Right lung (tissue), 10 donors: Measurements from ENCODE around the gene SLC6A4. TPM values are rescaled to one million over a fixed set of nuclear protein-coding genes. Genes with fewer than 3 reads are reported as not detected.

Experiments used
- DNase-seq, 2 donors: peaks; one replicate each; pipeline ENCODE4 v3.0.0-alpha.2; 2013
- long read RNA-seq, 8 donors: transcript quantifications; one replicate each; lab custom pipeline, GENCODE V29; 2026
- polyA plus RNA-seq, 5 donors: library from polyadenylated mRNA; unstranded; fragments of 120-200 nt; gene quantifications; one replicate each; pipeline versions ENCODE4 v1.2.1 to v1.2.3, GENCODE V29; 2013; ENCODE audit warnings: inconsistent platforms in 1 of 5, low replicate concordance in 1 of 5; ENCODE audit not compliant: insufficient read length in 5 of 5, insufficient read depth in 1 of 5

SLC6A4 gene
- 1 to 10 TPM in 2 of 5 donors, under 1 TPM in 3; 0.71 to 1.7 (median 0.76) TPM for polyA plus RNA-seq
- long read RNA-seq, donor 1, result 0 reads
- long read RNA-seq, donor 2, result 0 reads
- long read RNA-seq, donor 3, result 0 reads
- long read RNA-seq, donor 4, result 0 reads
- long read RNA-seq, donor 5, result 0 reads
- long read RNA-seq, donor 6, full-length matches to known transcripts, result 1 of 1 reads
- long read RNA-seq, donor 6, partial matches to known transcripts, result 0 of 1 reads
- long read RNA-seq, donor 6, other reads (novel, unspliced or antisense), result 0 of 1 reads
- long read RNA-seq, donor 7, result 0 reads
- long read RNA-seq, donor 8, result 0 reads

GRCh38 chr17:30235386-30236296 is at the start of gene SLC6A4:
TSS of gene SLC6A4 (minus strand) at chr17:30235697. CDS start at chr17:30221958, 13,739 bp downstream.
- DNase-seq, result peak in 1 of 2 donors; percentile 23

- DNase-seq, result no peak
These were observed 43.7 kb upstream of the SLC6A4 start for GRCh38 chr17:30279156-30279555.

GRCh38 chr17:30278032-30278431 is 42.5 kb upstream of the SLC6A4 start:
- DNase-seq, result peak in 1 of 2 donors; percentile 29

- no peak for DNase-seq
These were observed 40.4 kb upstream of the SLC6A4 start for GRCh38 chr17:30275911-30276310.

- DNase-seq, result no peak
These were observed 39.4 kb upstream of the SLC6A4 start for GRCh38 chr17:30274887-30275286.

- no peak for DNase-seq
These were observed 37.9 kb upstream of the SLC6A4 start for GRCh38 chr17:30273373-30273772.

GRCh38 chr17:30271102-30271501 is 35.6 kb upstream of the SLC6A4 start:
- no peak for DNase-seq

- no peak for DNase-seq
These were observed 32.1 kb upstream of the SLC6A4 start for GRCh38 chr17:30267625-30268024.

GRCh38 chr17:30263552-30264333 is 28.2 kb upstream of the SLC6A4 start:
- peak in 1 of 2 donors; percentile 11 for DNase-seq

- DNase-seq, result no peak
These were observed 21.4 kb upstream of the SLC6A4 start for GRCh38 chr17:30256756-30257506.

- DNase-seq, result no peak
These were observed 18.7 kb upstream of the SLC6A4 start for GRCh38 chr17:30254150-30254549.

GRCh38 chr17:30253312-30253711 is 17.8 kb upstream of the SLC6A4 start:
- no peak for DNase-seq

GRCh38 chr17:30251931-30252330 is 16.4 kb upstream of the SLC6A4 start:
- no peak for DNase-seq

- DNase-seq, result no peak
These were observed 14.0 kb upstream of the SLC6A4 start for GRCh38 chr17:30249460-30249859.

GRCh38 chr17:30248786-30249185 is 13.3 kb upstream of the SLC6A4 start:
- no peak for DNase-seq

- DNase-seq, result no peak
These were observed 11.0 kb upstream of the SLC6A4 start for GRCh38 chr17:30246460-30246859.

GRCh38 chr17:30244853-30245385 is 9.4 kb upstream of the SLC6A4 start:
- no peak for DNase-seq

- DNase-seq, result no peak
These were observed 8.1 kb upstream of the SLC6A4 start for GRCh38 chr17:30243568-30243967.

GRCh38 chr17:30243002-30243401 is 7.5 kb upstream of the SLC6A4 start:
- DNase-seq, result no peak

GRCh38 chr17:30241051-30241450 is 5.6 kb upstream of the SLC6A4 start:
- DNase-seq, result no peak

- no peak for DNase-seq
These were observed 4.7 kb upstream of the SLC6A4 start for GRCh38 chr17:30240177-30240576.
